SK-N-SH (cell line): ENCODE measurements around the gene PLD6. TPM values are rescaled to one million over a fixed set of nuclear protein-coding genes. Genes with fewer than 3 reads are reported as not detected.

Experiments
- CTCF ChIA-PET: fragments of 300-600, 350-600 bp; formaldehyde crosslinking; extraction: SDS; loops from one replicate; lab custom pipeline; 2021; lab: Yijun Ruan, JAX
- POLR2A ChIA-PET: fragments of 350-600 bp; sonication (Branson Sonifier 250); formaldehyde crosslinking; extraction: SDS; loops from one replicate; lab custom pipeline; 2020; ENCODE audit warnings: antibody characterized with exemption, inconsistent platforms; lab: Yijun Ruan, JAX
- DNase-seq: peaks from one replicate; pipeline ENCODE4 v3.0.0; 2012
- H2AFZ ChIP-seq: fragments of 200-600 bp; sonication (generic); 2 replicates; pipeline ENCODE4 v1.8.1; 2016; ENCODE audit warnings: antibody characterized with exemption, mild to moderate bottlenecking, low read depth
- H3F3A ChIP-seq: fragments of 200-600 bp; sonication (generic); replicated peaks from 2 replicates; pipeline ENCODE3; 2016; ENCODE audit warnings: antibody characterized with exemption, mild to moderate bottlenecking; ENCODE audit not compliant: insufficient read depth
- H3K27ac ChIP-seq, 2 experiments: fragments of 200-500 bp in 1 of 2; fragments of 200-600 bp in 1 of 2; sonication (Bioruptor generic) in 1 of 2; sonication (generic), shearing (Covaris generic) in 1 of 2; 2 replicates each; pipeline versions ENCODE4 v1.5.1 to v1.6.1; 2014 to 2016; ENCODE audit warnings: low read depth in 2 of 2, inconsistent platforms in 1 of 2, low read length in 1 of 2, mild to moderate bottlenecking in 1 of 2, mixed read lengths in 1 of 2
- H3K27me3 ChIP-seq: fragments of 200-600 bp; sonication (generic), shearing (Covaris generic); 2 replicates; pipeline ENCODE4 v1.6.1; 2016; ENCODE audit warnings: mixed run types; ENCODE audit not compliant: insufficient read depth
- H3K36me3 ChIP-seq, 2 experiments: fragments of 200-500 bp in 1 of 2; fragments of 200-600 bp in 1 of 2; sonication (Bioruptor generic) in 1 of 2; sonication (generic) in 1 of 2; replicated peaks in 1 of 2; 2 replicates each; pipeline versions ENCODE3 to v1.5.1; 2014 to 2016; ENCODE audit warnings: low read length in 1 of 2, mild to moderate bottlenecking in 1 of 2; ENCODE audit not compliant: insufficient read depth in 2 of 2, control insufficient read depth in 1 of 2
- H3K4me1 ChIP-seq, 2 experiments: fragments of 200-500 bp in 1 of 2; fragments of 200-600 bp in 1 of 2; sonication (Bioruptor generic) in 1 of 2; sonication (generic), shearing (Covaris generic) in 1 of 2; 2 replicates each; pipeline versions ENCODE4 v1.5.1 to v1.6.1; 2014 to 2016; ENCODE audit warnings: low read depth in 1 of 2, low read length in 1 of 2, mixed run types in 1 of 2; ENCODE audit not compliant: insufficient read depth in 2 of 2, control insufficient read depth in 1 of 2
- H3K4me2 ChIP-seq: fragments of 200-600 bp; sonication (generic), shearing (Covaris generic); 2 replicates; pipeline ENCODE4 v1.6.1; 2017; ENCODE audit warnings: mixed run types
- H3K4me3 ChIP-seq, 2 experiments: fragments of 200-500 bp in 1 of 2; fragments of 200-600 bp in 1 of 2; sonication (Bioruptor generic) in 1 of 2; sonication (generic), shearing (Covaris generic) in 1 of 2; 2 replicates each; pipeline versions ENCODE4 v1.5.1 to v1.8.1; 2014 to 2016; ENCODE audit warnings: low read depth in 2 of 2, inconsistent platforms in 1 of 2, low read length in 1 of 2, mild to moderate bottlenecking in 1 of 2, mixed read lengths in 1 of 2, moderate library complexity in 1 of 2
- H3K79me2 ChIP-seq: fragments of 200-600 bp; sonication (generic); 2 replicates; pipeline ENCODE4 v1.8.1; 2017; ENCODE audit warnings: mild to moderate bottlenecking; ENCODE audit not compliant: insufficient read depth
- H3K9ac ChIP-seq: fragments of 200-600 bp; sonication (generic); 2 replicates; pipeline ENCODE4 v1.6.1; 2017; ENCODE audit warnings: mixed run types
- H3K9me2 ChIP-seq: fragments of 200-600 bp; sonication (generic); 2 replicates; pipeline ENCODE4 v1.6.1; 2017; ENCODE audit warnings: mixed run types
- H3K9me3 ChIP-seq: fragments of 200-600 bp; sonication (generic); 2 replicates; pipeline ENCODE4 v1.6.1; 2017; ENCODE audit warnings: mixed run types, mild to moderate bottlenecking, moderate library complexity
- H4K20me1 ChIP-seq: fragments of 200-600 bp; sonication (generic); 2 replicates; pipeline ENCODE4 v1.6.1; 2017; ENCODE audit warnings: mild to moderate bottlenecking, mixed run types; ENCODE audit not compliant: insufficient read depth
- EP300 ChIP-seq, 2 experiments: IDR thresholded peaks; 2 replicates each; pipeline versions ENCODE4 v1.4.0 to v1.6.1; 2012; ENCODE audit warnings: borderline replicate concordance in 1 of 2, low read depth in 1 of 2, low read length in 1 of 2
- NRF1 ChIP-seq: IDR thresholded peaks from 2 replicates; pipeline ENCODE4 v1.6.1; 2012; ENCODE audit warnings: low read depth, mild to moderate bottlenecking, low read length
- RAD21 ChIP-seq: IDR thresholded peaks from 2 replicates; pipeline ENCODE4 v1.6.1; 2012; ENCODE audit warnings: mild to moderate bottlenecking, low read length
- RCOR1 ChIP-seq: fragments of 150-350 bp; IDR thresholded peaks from 2 replicates; pipeline ENCODE4 v1.6.1; 2017; ENCODE audit warnings: antibody characterized with exemption, low read length
- TAF1 ChIP-seq: IDR thresholded peaks from 2 replicates; pipeline ENCODE4 v1.6.1; 2012; ENCODE audit warnings: low read depth, mild to moderate bottlenecking, low read length, moderate library complexity, borderline replicate concordance
- TCF12 ChIP-seq: IDR thresholded peaks from 2 replicates; pipeline ENCODE4 v1.4.0; 2012
- TEAD4 ChIP-seq: IDR thresholded peaks from 2 replicates; pipeline ENCODE4 v1.4.0; 2012; ENCODE audit warnings: mild to moderate bottlenecking, borderline replicate concordance; ENCODE audit not compliant: insufficient read depth
- WGBS: methylation state at CpG from one replicate; pipeline ENCODE4 v1.1.6; 2017; ENCODE audit warnings: low lambda C conversion rate; 5-methylcytosine and 5-hydroxymethylcytosine counted together
- polyA plus RNA-seq, 3 experiments: library from polyadenylated mRNA; depleted of rRNA; stranded (reverse); fragments of >200 nt; gene quantifications; 2 replicates each; pipeline ENCODE4 v1.2.3, GENCODE V29; 2012
- TF ChIP-seq, protein P1 (sequence below): fragments of 200-600 bp; sonication (generic); IDR thresholded peaks from 2 replicates; pipeline ENCODE4 v1.6.1; 2017; ENCODE audit warnings: antibody characterized with exemption, mild to moderate bottlenecking, moderate library complexity

Gene PLD6
- polyA plus RNA-seq, 1 of the 3 experiments (the other 2 are of a cell fraction), result 3.7 TPM

DNA sequence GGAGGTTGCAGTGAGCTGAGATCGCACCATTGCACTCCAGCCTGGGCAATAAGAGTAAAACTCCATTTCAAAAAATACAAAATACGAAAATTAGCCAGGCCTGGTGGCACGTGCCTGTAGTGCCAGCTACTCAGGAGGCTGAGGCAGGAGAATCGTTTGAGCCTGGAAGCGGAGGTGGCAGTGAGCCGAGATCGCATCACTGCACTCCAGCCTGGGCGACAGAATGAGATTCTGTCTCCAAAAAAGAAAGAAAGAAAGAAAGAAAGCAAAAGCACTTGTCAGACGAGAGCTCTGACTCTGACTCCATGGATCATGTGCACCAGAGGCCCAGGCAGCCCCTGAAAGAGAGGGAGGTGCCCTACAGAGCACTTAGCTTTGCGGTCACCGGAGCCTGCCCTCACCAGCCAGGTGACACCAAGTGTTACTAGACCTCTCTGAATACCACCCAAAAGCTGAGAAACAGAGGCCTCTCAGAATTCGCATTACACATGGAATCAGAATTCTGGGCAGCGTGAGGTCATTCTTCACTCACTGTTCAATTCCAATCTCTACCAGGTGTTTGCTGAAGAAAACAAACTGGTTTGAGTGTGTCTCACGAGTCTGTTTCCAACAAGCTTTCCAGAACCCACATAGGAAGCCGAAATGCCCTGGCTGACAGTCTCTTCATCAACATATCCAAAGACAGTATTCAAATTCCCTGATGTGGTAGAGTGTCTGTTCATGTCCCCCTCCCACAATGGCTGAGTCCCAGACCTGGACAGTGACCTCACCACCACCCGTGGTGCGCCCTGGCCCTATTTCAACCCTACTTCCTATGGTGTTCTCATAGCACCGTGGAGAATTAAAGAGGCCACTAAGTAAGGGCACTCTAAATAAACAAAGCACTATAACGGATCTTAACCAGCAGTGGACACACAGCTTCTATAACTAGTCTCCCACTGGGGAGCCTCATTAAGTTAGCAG, 29.4 kb upstream of the PLD6 start:
- peaks cover 21% of the 10 kb centered on the region for H4K20me1 ChIP-seq
- no peaks in the 10 kb centered on the region for H3F3A ChIP-seq
- TF ChIP-seq NRF1, result no peak
- TF ChIP-seq TEAD4, result no peak
- TF ChIP-seq, all 33 proteins: peak for 0
- DNase-seq, result no peak
- peak overlapping the region in 1 of 2 experiments; percentile 87; a peak in 2 of 4 replicates for H3K27ac ChIP-seq
- WGBS, result 81% methylated on average over 15 of the region's 19 CpGs
- CTCF ChIA-PET, result interaction anchor here (1.0 to 1.3 kb wide), 3 partner anchors 9 to 244 kb away, joined by 3 to 4 read pairs (median 3); no protein-coding TSS in a partner anchor
- H3K4me2 ChIP-seq, result peak overlapping the region; percentile 99
- H3K9ac ChIP-seq, result peak overlapping the region; percentile 96
- H3K36me3 ChIP-seq, result peaks cover 4 to 8% of the 10 kb centered on the region in 2 experiments
- H3K27me3 ChIP-seq, result no peaks in the 10 kb centered on the region
- peaks cover 47% of the 10 kb centered on the region for H3K79me2 ChIP-seq
- H3K9me2 ChIP-seq, result no peaks in the 10 kb centered on the region
- no peak overlapping the region for H2AFZ ChIP-seq
- H3K4me1 ChIP-seq, result peaks cover 4 to 12% of the 10 kb centered on the region in 2 experiments; a peak in 3 of 4 replicates
- POLR2A ChIA-PET, result no interaction called here
- H3K9me3 ChIP-seq, result no peaks in the 10 kb centered on the region
- peak overlapping the region; percentile 80 to 100 for H3K4me3 ChIP-seq

DNA sequence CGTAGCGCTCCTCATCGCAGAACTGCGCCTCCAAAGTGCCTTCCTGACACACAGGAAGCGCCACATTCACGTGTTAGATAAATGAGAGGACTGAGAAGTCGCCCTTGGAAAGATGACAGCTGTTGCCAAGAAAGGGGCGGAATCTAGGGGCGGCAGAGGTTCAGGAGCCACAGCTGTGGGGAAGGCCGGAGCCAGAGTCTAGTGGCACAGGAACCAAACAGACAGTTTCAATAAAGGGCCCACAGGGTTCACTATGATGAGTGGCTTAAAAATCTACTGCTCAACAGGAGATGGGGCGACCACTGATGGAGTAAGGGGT, 26.1 kb upstream of the PLD6 start:
- DNase-seq, result no peak
- Histone ChIP-seq H3K9ac (no peak overlapping the region), H3K4me2 (no peak overlapping the region), H3K79me2 (peaks cover 47% of the 10 kb centered on the region), H3K4me3 (no peak overlapping the region), H3K27ac (no peak overlapping the region), H3F3A (no peaks in the 10 kb centered on the region), H3K4me1 (peaks cover 4 to 12% of the 10 kb centered on the region in 2 experiments; a peak in 3 of 4 replicates), H3K36me3 (peaks cover 9 to 28% of the 10 kb centered on the region in 2 experiments), H3K9me3 (no peaks in the 10 kb centered on the region), H4K20me1 (peaks cover 21% of the 10 kb centered on the region), H3K9me2 (no peaks in the 10 kb centered on the region), H2AFZ (no peak overlapping the region), H3K27me3 (no peaks in the 10 kb centered on the region)
- POLR2A ChIA-PET, result no interaction called here
- CTCF ChIA-PET, result interaction anchor here (1.8 kb wide), 1 partner anchor 12 kb away, joined by 5 read pairs; no protein-coding TSS in a partner anchor
- TF ChIP-seq TAF1, result no peak
- TF ChIP-seq EP300 (IDR thresholded peaks at IDR 0.05; ENCODE audit: borderline replicate concordance in 1 of 2, low read depth in 1 of 2, low read length in 1 of 2), result no peak
- TF ChIP-seq RCOR1, result no peak
- no peak for TF ChIP-seq RAD21
- no peak for TF ChIP-seq TCF12
- TF ChIP-seq, protein P1, sequence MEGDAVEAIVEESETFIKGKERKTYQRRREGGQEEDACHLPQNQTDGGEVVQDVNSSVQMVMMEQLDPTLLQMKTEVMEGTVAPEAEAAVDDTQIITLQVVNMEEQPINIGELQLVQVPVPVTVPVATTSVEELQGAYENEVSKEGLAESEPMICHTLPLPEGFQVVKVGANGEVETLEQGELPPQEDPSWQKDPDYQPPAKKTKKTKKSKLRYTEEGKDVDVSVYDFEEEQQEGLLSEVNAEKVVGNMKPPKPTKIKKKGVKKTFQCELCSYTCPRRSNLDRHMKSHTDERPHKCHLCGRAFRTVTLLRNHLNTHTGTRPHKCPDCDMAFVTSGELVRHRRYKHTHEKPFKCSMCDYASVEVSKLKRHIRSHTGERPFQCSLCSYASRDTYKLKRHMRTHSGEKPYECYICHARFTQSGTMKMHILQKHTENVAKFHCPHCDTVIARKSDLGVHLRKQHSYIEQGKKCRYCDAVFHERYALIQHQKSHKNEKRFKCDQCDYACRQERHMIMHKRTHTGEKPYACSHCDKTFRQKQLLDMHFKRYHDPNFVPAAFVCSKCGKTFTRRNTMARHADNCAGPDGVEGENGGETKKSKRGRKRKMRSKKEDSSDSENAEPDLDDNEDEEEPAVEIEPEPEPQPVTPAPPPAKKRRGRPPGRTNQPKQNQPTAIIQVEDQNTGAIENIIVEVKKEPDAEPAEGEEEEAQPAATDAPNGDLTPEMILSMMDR, result no peak
- 88% methylated on average over 11 of the region's 11 CpGs for WGBS
